ENCODE results near the gene SF3B1.

SF3B1 gene

GRCh38 chr2:197434541-197435513, at the start of gene SF3B1:
Gene SF3B1 (minus strand): TSS chr2:197435028. CDS start chr2:197434999, 29 bp downstream.
- no peak for TF ChIP-seq GATA3 (IDR thresholded peaks at IDR 0.05; ENCODE audit: low read depth, low read length)
- TF ChIP-seq GATA2 (IDR thresholded peaks at IDR 0.05; ENCODE audit: low read depth, low read length): no peak

- TF ChIP-seq GATA2 (IDR thresholded peaks at IDR 0.05; ENCODE audit: low read depth, low read length) (no peak), GATA3 (IDR thresholded peaks at IDR 0.05; ENCODE audit: low read depth, low read length) (no peak)
Measured at GRCh38 chr2:197480165-197481036, 45.6 kb upstream of the SF3B1 start.

- no peak for TF ChIP-seq GATA2 (IDR thresholded peaks at IDR 0.05; ENCODE audit: low read depth, low read length)
- no peak for TF ChIP-seq GATA3 (IDR thresholded peaks at IDR 0.05; ENCODE audit: low read depth, low read length)
Measured at GRCh38 chr2:197477797-197478196, 43.0 kb upstream of the SF3B1 start.

GRCh38 chr2:197472166-197472565, 37.3 kb upstream of the SF3B1 start:
- TF ChIP-seq GATA3 (IDR thresholded peaks at IDR 0.05; ENCODE audit: low read depth, low read length): no peak
- no peak for TF ChIP-seq GATA2 (IDR thresholded peaks at IDR 0.05; ENCODE audit: low read depth, low read length)

GRCh38 chr2:197464175-197464574, 29.3 kb upstream of the SF3B1 start:
- TF ChIP-seq GATA3 (IDR thresholded peaks at IDR 0.05; ENCODE audit: low read depth, low read length) (no peak), GATA2 (IDR thresholded peaks at IDR 0.05; ENCODE audit: low read depth, low read length) (no peak)

- TF ChIP-seq GATA3 (IDR thresholded peaks at IDR 0.05; ENCODE audit: low read depth, low read length) (no peak), GATA2 (IDR thresholded peaks at IDR 0.05; ENCODE audit: low read depth, low read length) (no peak)
Measured at GRCh38 chr2:197461057-197461456, 26.2 kb upstream of the SF3B1 start.

GRCh38 chr2:197460649-197461048, 25.8 kb upstream of the SF3B1 start:
- TF ChIP-seq GATA2 (IDR thresholded peaks at IDR 0.05; ENCODE audit: low read depth, low read length): no peak
- TF ChIP-seq GATA3 (IDR thresholded peaks at IDR 0.05; ENCODE audit: low read depth, low read length): no peak

GRCh38 chr2:197455428-197455827, 20.6 kb upstream of the SF3B1 start:
- TF ChIP-seq GATA3 (IDR thresholded peaks at IDR 0.05; ENCODE audit: low read depth, low read length): no peak
- TF ChIP-seq GATA2 (IDR thresholded peaks at IDR 0.05; ENCODE audit: low read depth, low read length): no peak

GRCh38 chr2:197454923-197455322, 20.1 kb upstream of the SF3B1 start:
- TF ChIP-seq GATA2 (IDR thresholded peaks at IDR 0.05; ENCODE audit: low read depth, low read length) (no peak), GATA3 (IDR thresholded peaks at IDR 0.05; ENCODE audit: low read depth, low read length) (no peak)

- TF ChIP-seq GATA2 (IDR thresholded peaks at IDR 0.05; ENCODE audit: low read depth, low read length) (no peak), GATA3 (IDR thresholded peaks at IDR 0.05; ENCODE audit: low read depth, low read length) (no peak)
Measured at GRCh38 chr2:197453914-197454398, 19.1 kb upstream of the SF3B1 start.

- TF ChIP-seq GATA2 (IDR thresholded peaks at IDR 0.05; ENCODE audit: low read depth, low read length): no peak
- no peak for TF ChIP-seq GATA3 (IDR thresholded peaks at IDR 0.05; ENCODE audit: low read depth, low read length)
Measured at GRCh38 chr2:197453123-197453913, 18.5 kb upstream of the SF3B1 start, which contains the start of gene COQ10B. Gene COQ10B (plus strand): TSS chr2:197453552. CDS start chr2:197453561, 9 bp downstream.

GRCh38 chr2:197452754-197453122, 17.9 kb upstream of the SF3B1 start:
- TF ChIP-seq GATA3 (IDR thresholded peaks at IDR 0.05; ENCODE audit: low read depth, low read length): no peak
- no peak for TF ChIP-seq GATA2 (IDR thresholded peaks at IDR 0.05; ENCODE audit: low read depth, low read length)

- TF ChIP-seq GATA2 (IDR thresholded peaks at IDR 0.05; ENCODE audit: low read depth, low read length): no peak
- no peak for TF ChIP-seq GATA3 (IDR thresholded peaks at IDR 0.05; ENCODE audit: low read depth, low read length)
Measured at GRCh38 chr2:197450465-197450864, 15.6 kb upstream of the SF3B1 start.
